GM23338 (cell line): ENCODE results near the gene IGF2BP2. TPM values are rescaled to one million over a fixed set of nuclear protein-coding genes. Genes with fewer than 3 reads are reported as not detected.

Experiments
- ATAC-seq: fragments of 200-7000 bp; cut with Tn5 transposase; 3 replicates; pipeline ENCODE4 v1.9.1; 2020
- DNase-seq: peaks from one replicate; pipeline ENCODE4 v3.0.0-alpha.2; 2015; ENCODE audit warnings: low spot score
- H2AFZ ChIP-seq: fragments of 200-600 bp; sonication (generic); 2 replicates; pipeline ENCODE4 v1.8.0; 2016; ENCODE audit warnings: antibody characterized with exemption, mild to moderate bottlenecking, moderate library complexity
- H3F3A ChIP-seq: fragments of 200-600 bp; sonication (generic); replicated peaks from 2 replicates; pipeline ENCODE4 v1.8.0; 2017; ENCODE audit warnings: antibody characterized with exemption, mixed run types, low read depth
- H3K27ac ChIP-seq: fragments of 200-600 bp; sonication (generic); 2 replicates; pipeline ENCODE4 v1.6.1; 2016; ENCODE audit warnings: low read depth
- H3K27me3 ChIP-seq: fragments of 200-600 bp; sonication (generic); 2 replicates; pipeline ENCODE4 v1.8.0; 2016; ENCODE audit warnings: mild to moderate bottlenecking, mixed run types, moderate library complexity; ENCODE audit not compliant: insufficient read depth
- H3K36me3 ChIP-seq: fragments of 200-600 bp; sonication (generic); 2 replicates; pipeline ENCODE4 v1.8.0; 2016; ENCODE audit warnings: mild to moderate bottlenecking; ENCODE audit not compliant: insufficient read depth
- H3K4me1 ChIP-seq: fragments of 200-600 bp; sonication (generic); 2 replicates; pipeline ENCODE4 v1.8.0; 2016; ENCODE audit warnings: mild to moderate bottlenecking, moderate library complexity; ENCODE audit not compliant: insufficient read depth
- H3K4me2 ChIP-seq: fragments of 200-600 bp; sonication (generic); 2 replicates; pipeline ENCODE4 v1.7.1; 2017; ENCODE audit warnings: mixed run types
- H3K4me3 ChIP-seq: fragments of 200-600 bp; sonication (generic); 2 replicates; pipeline ENCODE4 v1.6.1; 2016; ENCODE audit warnings: mixed run types
- H3K79me2 ChIP-seq: fragments of 200-600 bp; sonication (generic); replicated peaks from 2 replicates; pipeline ENCODE4 v1.8.0; 2017; ENCODE audit warnings: mild to moderate bottlenecking; ENCODE audit not compliant: insufficient read depth
- H3K9me2 ChIP-seq: fragments of 200-600 bp; sonication (generic); 2 replicates; pipeline ENCODE4 v1.8.0; 2017; ENCODE audit not compliant: insufficient read depth
- H4K20me1 ChIP-seq: fragments of 200-600 bp; sonication (generic); replicated peaks from 2 replicates; pipeline ENCODE4 v1.8.0; 2017; ENCODE audit warnings: mild to moderate bottlenecking; ENCODE audit not compliant: insufficient read depth
- H3K27ac Mint-ChIP-seq: 2 replicates; pipeline ENCODE4 v1.8.0; 2020; ENCODE audit warnings: inconsistent platforms, mild to moderate bottlenecking, moderate library complexity, mixed read lengths
- H3K27me3 Mint-ChIP-seq: 3 replicates; pipeline ENCODE4 v1.8.0; 2022; ENCODE audit warnings: low read depth, mild to moderate bottlenecking, moderate library complexity, mixed read lengths, inconsistent platforms; ENCODE audit not compliant: insufficient read depth, poor library complexity
- H3K36me3 Mint-ChIP-seq: 3 replicates; pipeline ENCODE4 v1.8.0; 2021; ENCODE audit warnings: low read depth, mild to moderate bottlenecking, inconsistent platforms, moderate library complexity, mixed read lengths
- H3K4me1 Mint-ChIP-seq: 3 replicates; pipeline ENCODE4 v1.8.0; 2020; ENCODE audit warnings: mild to moderate bottlenecking, inconsistent platforms, mixed read lengths
- H3K4me3 Mint-ChIP-seq: 3 replicates; pipeline ENCODE4 v1.8.0; 2021; ENCODE audit warnings: moderate library complexity, mild to moderate bottlenecking, inconsistent platforms, mixed read lengths
- H3K9me3 Mint-ChIP-seq: 3 replicates; pipeline ENCODE4 v1.8.0; 2020; ENCODE audit warnings: moderate library complexity, mild to moderate bottlenecking, inconsistent platforms, mixed read lengths
- EZH2 ChIP-seq: fragments of 200-600 bp; sonication (generic); IDR thresholded peaks from one replicate; pipeline ENCODE4 v1.8.0; 2017; ENCODE audit warnings: antibody characterized with exemption, mild to moderate bottlenecking, low read depth; ENCODE audit not compliant: unreplicated experiment
- STAT1 ChIP-seq: IDR thresholded peaks from one replicate; pipeline ENCODE4 v1.6.1; 2016; ENCODE audit warnings: antibody characterized with exemption; ENCODE audit not compliant: unreplicated experiment
- polyA plus RNA-seq: library from polyadenylated mRNA; unstranded; fragments of >200 nt; fragmentation: Nextera tagmentation; extraction: Ambion mirVana; gene quantifications from 2 replicates; pipeline ENCODE4 v1.2.1, GENCODE V29; 2016
- total RNA-seq: library from RNA; depleted of rRNA; stranded (reverse); fragments of >200 nt; shearing (Covaris generic); gene quantifications from 2 replicates; pipeline ENCODE4 v1.2.3, GENCODE V29; 2014
- TF ChIP-seq, protein P1 (sequence below): IDR thresholded peaks from one replicate; pipeline ENCODE4 v1.6.1; 2018; ENCODE audit warnings: antibody characterized with exemption; ENCODE audit not compliant: unreplicated experiment
- TF ChIP-seq, protein P2 (sequence below): fragments of 250-450 bp; sonication (Bioruptor Pico); IDR thresholded peaks from 2 replicates; pipeline ENCODE4 v1.5.0; 2020; ENCODE audit warnings: mild to moderate bottlenecking, moderate library complexity

Gene IGF2BP2
- total and polyA plus RNA-seq, 2 experiments from 2014 or later, result 82.9 to 84.5 TPM

DNA sequence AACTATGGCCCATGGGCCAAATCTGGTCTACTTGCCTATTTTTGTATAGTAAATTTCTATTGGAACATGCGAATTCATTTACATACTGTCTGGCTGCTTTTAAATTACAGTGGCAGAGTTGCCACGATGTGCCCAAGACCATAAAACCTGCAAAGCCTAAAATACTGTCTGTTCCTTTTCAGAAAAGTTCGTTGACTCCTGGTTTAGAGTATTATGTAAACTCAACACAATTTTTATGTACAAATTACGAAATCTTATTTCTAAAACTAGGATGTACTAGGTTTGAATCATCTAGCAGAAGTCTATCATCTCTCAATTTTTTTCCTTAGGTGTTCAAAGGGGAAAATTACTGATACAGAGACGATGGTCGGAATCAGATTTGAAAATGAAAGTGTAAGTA, 211.8 kb downstream of the IGF2BP2 start (continued):
- TF ChIP-seq, protein P1, sequence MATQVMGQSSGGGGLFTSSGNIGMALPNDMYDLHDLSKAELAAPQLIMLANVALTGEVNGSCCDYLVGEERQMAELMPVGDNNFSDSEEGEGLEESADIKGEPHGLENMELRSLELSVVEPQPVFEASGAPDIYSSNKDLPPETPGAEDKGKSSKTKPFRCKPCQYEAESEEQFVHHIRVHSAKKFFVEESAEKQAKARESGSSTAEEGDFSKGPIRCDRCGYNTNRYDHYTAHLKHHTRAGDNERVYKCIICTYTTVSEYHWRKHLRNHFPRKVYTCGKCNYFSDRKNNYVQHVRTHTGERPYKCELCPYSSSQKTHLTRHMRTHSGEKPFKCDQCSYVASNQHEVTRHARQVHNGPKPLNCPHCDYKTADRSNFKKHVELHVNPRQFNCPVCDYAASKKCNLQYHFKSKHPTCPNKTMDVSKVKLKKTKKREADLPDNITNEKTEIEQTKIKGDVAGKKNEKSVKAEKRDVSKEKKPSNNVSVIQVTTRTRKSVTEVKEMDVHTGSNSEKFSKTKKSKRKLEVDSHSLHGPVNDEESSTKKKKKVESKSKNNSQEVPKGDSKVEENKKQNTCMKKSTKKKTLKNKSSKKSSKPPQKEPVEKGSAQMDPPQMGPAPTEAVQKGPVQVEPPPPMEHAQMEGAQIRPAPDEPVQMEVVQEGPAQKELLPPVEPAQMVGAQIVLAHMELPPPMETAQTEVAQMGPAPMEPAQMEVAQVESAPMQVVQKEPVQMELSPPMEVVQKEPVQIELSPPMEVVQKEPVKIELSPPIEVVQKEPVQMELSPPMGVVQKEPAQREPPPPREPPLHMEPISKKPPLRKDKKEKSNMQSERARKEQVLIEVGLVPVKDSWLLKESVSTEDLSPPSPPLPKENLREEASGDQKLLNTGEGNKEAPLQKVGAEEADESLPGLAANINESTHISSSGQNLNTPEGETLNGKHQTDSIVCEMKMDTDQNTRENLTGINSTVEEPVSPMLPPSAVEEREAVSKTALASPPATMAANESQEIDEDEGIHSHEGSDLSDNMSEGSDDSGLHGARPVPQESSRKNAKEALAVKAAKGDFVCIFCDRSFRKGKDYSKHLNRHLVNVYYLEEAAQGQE, result no peak
- TF ChIP-seq EZH2, result no peak
- TF ChIP-seq, protein P2, sequence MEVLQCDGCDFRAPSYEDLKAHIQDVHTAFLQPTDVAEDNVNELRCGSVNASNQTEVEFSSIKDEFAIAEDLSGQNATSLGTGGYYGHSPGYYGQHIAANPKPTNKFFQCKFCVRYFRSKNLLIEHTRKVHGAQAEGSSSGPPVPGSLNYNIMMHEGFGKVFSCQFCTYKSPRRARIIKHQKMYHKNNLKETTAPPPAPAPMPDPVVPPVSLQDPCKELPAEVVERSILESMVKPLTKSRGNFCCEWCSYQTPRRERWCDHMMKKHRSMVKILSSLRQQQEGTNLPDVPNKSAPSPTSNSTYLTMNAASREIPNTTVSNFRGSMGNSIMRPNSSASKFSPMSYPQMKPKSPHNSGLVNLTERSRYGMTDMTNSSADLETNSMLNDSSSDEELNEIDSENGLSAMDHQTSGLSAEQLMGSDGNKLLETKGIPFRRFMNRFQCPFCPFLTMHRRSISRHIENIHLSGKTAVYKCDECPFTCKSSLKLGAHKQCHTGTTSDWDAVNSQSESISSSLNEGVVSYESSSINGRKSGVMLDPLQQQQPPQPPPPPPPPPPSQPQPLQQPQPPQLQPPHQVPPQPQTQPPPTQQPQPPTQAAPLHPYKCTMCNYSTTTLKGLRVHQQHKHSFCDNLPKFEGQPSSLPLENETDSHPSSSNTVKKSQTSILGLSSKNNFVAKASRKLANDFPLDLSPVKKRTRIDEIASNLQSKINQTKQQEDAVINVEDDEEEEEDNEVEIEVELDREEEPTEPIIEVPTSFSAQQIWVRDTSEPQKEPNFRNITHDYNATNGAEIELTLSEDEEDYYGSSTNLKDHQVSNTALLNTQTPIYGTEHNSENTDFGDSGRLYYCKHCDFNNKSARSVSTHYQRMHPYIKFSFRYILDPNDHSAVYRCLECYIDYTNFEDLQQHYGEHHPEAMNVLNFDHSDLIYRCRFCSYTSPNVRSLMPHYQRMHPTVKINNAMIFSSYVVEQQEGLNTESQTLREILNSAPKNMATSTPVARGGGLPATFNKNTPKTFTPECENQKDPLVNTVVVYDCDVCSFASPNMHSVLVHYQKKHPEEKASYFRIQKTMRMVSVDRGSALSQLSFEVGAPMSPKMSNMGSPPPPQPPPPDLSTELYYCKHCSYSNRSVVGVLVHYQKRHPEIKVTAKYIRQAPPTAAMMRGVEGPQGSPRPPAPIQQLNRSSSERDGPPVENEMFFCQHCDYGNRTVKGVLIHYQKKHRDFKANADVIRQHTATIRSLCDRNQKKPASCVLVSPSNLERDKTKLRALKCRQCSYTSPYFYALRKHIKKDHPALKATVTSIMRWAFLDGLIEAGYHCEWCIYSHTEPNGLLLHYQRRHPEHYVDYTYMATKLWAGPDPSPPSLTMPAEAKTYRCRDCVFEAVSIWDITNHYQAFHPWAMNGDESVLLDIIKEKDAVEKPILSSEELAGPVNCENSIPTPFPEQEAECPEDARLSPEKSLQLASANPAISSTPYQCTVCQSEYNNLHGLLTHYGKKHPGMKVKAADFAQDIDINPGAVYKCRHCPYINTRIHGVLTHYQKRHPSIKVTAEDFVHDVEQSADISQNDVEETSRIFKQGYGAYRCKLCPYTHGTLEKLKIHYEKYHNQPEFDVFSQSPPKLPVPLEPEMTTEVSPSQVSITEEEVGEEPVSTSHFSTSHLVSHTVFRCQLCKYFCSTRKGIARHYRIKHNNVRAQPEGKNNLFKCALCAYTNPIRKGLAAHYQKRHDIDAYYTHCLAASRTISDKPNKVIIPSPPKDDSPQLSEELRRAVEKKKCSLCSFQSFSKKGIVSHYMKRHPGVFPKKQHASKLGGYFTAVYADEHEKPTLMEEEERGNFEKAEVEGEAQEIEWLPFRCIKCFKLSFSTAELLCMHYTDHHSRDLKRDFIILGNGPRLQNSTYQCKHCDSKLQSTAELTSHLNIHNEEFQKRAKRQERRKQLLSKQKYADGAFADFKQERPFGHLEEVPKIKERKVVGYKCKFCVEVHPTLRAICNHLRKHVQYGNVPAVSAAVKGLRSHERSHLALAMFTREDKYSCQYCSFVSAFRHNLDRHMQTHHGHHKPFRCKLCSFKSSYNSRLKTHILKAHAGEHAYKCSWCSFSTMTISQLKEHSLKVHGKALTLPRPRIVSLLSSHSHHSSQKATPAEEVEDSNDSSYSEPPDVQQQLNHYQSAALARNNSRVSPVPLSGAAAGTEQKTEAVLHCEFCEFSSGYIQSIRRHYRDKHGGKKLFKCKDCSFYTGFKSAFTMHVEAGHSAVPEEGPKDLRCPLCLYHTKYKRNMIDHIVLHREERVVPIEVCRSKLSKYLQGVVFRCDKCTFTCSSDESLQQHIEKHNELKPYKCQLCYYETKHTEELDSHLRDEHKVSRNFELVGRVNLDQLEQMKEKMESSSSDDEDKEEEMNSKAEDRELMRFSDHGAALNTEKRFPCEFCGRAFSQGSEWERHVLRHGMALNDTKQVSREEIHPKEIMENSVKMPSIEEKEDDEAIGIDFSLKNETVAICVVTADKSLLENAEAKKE (CRISPR knock-in tag), result no peak

DNA sequence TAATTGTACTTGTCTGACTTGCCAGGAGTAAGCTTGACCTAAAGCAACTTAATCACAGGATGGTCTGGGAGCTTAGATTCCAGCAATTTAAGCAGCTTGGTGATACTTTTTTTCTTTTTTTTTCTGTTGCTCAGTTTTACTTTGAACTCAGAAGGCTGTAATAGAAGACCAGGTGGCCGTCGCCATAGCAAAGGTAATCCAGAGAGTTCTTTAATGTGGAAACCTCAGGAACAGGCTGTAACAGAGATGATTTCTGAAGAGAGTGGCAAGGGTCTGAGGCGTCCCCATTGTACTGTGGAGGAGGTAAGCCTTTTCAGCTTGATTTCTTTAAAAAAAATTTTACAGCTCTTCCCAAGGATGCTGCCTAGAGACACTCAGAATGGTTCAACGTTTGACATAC, 218.6 kb downstream of the IGF2BP2 start:
- no peak for ATAC-seq
- no peak overlapping the region for H3K4me3 Mint-ChIP-seq
- peaks cover 17% of the 10 kb centered on the region; the same call in 1 of the 2 replicates for H4K20me1 ChIP-seq

More for the DNA sequence above, 218.6 kb downstream of the IGF2BP2 start:
- no peaks in the 10 kb centered on the region for H3K9me3 Mint-ChIP-seq
- no peak overlapping the region for H2AFZ ChIP-seq
- H3K36me3 ChIP-seq, result peaks cover 56% of the 10 kb centered on the region
- peaks cover 71% of the 10 kb centered on the region for H3K36me3 Mint-ChIP-seq
- TF ChIP-seq STAT1, result no peak
- 0 out of 2 replicates have a peak, but pooled peaks cover 3% of the 10 kb centered on the region for H3F3A ChIP-seq
- no peaks in the 10 kb centered on the region for H3K4me1 Mint-ChIP-seq
- DNase-seq, result no peak
- no peak overlapping the region for H3K27ac ChIP-seq
- H3K4me2 ChIP-seq, result no peak overlapping the region
- H3K4me1 ChIP-seq, result no peaks in the 10 kb centered on the region
- H3K9me2 ChIP-seq, result no peaks in the 10 kb centered on the region
- peaks cover 2% of the 10 kb centered on the region for H3K27me3 Mint-ChIP-seq
- no peak overlapping the region for H3K27ac Mint-ChIP-seq
- no peaks in the 10 kb centered on the region for H3K27me3 ChIP-seq
- peaks cover 25% of the 10 kb centered on the region for H3K79me2 ChIP-seq
- H3K4me3 ChIP-seq, result no peak overlapping the region
